ENCODE measurements around the gene CHTF8. TPM values are rescaled to one million over a fixed set of nuclear protein-coding genes. Genes with fewer than 3 reads are reported as not detected.

CHTF8 gene
- total and polyA plus RNA-seq, 4 experiments from 2014 or later: 141 to 231 (median 151) TPM

DNA sequence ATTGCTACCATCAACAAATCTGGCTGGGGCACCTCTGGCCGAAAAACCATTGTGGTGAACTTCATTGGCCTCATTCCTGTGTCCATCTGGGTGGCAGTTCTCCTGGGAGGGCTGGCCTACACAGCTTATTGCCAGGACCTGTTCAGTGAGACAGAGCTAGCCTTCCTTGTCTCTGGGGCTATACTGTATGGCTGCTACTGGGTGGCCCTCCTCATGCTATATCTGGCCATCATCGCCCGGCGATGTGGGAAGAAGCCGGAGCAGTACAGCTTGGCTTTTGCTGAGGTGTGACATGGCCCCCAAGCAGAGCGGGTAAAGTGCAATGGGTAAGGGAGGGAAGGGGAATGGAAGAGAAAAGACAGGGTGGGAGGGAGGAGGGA lies 17.4 kb downstream of the CHTF8 start:
- DNase-seq: no peak
- H3K36me3 ChIP-seq (ENCODE audit: insufficient read depth, low read length): peaks cover 46% of the 10 kb centered on the region
- Mint-ChIP-seq H3K27me3 (no peaks in the 10 kb centered on the region), H3K4me3 (no peak overlapping the region), H3K36me3 (peaks cover 41 to 58% of the 10 kb centered on the region in 2 donors), H3K9me3 (no peaks in the 10 kb centered on the region), H3K27ac (no peak overlapping the region), H3K4me1 (peaks cover 0 to 10% (median 3%) of the 10 kb centered on the region in 4 donors)
- no peak overlapping the region for H3K27ac ChIP-seq (ENCODE audit: low read depth, low read length)
- ChIA-PET POLR2A (ENCODE audit: partially characterized antibody) (no interaction called here), CTCF (ENCODE audit: partially characterized antibody) (interaction anchor here (6.8 kb wide), 1 partner anchor 8 kb away, joined by 54 read pairs; no protein-coding TSS in a partner anchor)
- no peaks in the 10 kb centered on the region for H3K27me3 ChIP-seq (ENCODE audit: insufficient read depth, low read length)
- H3K9me3 ChIP-seq (ENCODE audit: control insufficient read depth in 1 of 2, low read length in 2 of 2): no peaks in the 10 kb centered on the region
- H3K4me1 ChIP-seq (ENCODE audit: insufficient read depth, low read length): peaks cover 3% of the 10 kb centered on the region
- intact Hi-C loops (cut with micrococcal nuclease): no loop called here
- no peak overlapping the region for H3K4me3 ChIP-seq (ENCODE audit: low read length in 2 of 2)

DNA sequence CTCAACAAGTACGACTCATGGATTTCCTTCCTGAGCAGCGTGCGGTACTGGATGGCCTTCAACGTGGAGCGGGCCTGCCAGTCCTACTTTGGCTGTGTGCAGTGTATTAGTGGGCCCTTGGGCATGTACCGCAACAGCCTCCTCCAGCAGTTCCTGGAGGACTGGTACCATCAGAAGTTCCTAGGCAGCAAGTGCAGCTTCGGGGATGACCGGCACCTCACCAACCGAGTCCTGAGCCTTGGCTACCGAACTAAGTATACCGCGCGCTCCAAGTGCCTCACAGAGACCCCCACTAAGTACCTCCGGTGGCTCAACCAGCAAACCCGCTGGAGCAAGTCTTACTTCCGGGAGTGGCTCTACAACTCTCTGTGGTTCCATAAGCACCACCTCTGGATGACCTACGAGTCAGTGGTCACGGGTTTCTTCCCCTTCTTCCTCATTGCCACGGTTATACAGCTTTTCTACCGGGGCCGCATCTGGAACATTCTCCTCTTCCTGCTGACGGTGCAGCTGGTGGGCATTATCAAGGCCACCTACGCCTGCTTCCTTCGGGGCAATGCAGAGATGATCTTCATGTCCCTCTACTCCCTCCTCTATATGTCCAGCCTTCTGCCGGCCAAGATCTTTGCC lies 17.9 kb downstream of the CHTF8 start:
- H3K4me1 Mint-ChIP-seq: peaks cover 0 to 10% (median 3%) of the 10 kb centered on the region in 4 donors
- no peaks in the 10 kb centered on the region for H3K27me3 Mint-ChIP-seq
- H3K36me3 Mint-ChIP-seq: peaks cover 45 to 62% of the 10 kb centered on the region in 2 donors
- H3K36me3 ChIP-seq (ENCODE audit: insufficient read depth, low read length): peaks cover 41% of the 10 kb centered on the region
- no peak for DNase-seq
- H3K27ac Mint-ChIP-seq: no peak overlapping the region
- peak overlapping the region in 1 of 8 donors; percentile 1 for H3K4me3 Mint-ChIP-seq
- H3K27me3 ChIP-seq (ENCODE audit: insufficient read depth, low read length): no peaks in the 10 kb centered on the region
- no peaks in the 10 kb centered on the region for H3K9me3 ChIP-seq (ENCODE audit: control insufficient read depth in 1 of 2, low read length in 2 of 2)
- ChIA-PET CTCF (ENCODE audit: partially characterized antibody) (interaction anchor here (1.2 to 6.8 kb wide), 3 partner anchors 9 to 586 kb away, joined by 4 to 54 read pairs (median 4); no protein-coding TSS in a partner anchor), POLR2A (ENCODE audit: partially characterized antibody) (no interaction called here)
- intact Hi-C loops (cut with micrococcal nuclease): no loop called here
- no peak overlapping the region for H3K4me3 ChIP-seq (ENCODE audit: low read length in 2 of 2)
- no peaks in the 10 kb centered on the region for H3K9me3 Mint-ChIP-seq
- H3K4me1 ChIP-seq (ENCODE audit: insufficient read depth, low read length): peaks cover 3% of the 10 kb centered on the region
- no peak overlapping the region for H3K27ac ChIP-seq (ENCODE audit: low read depth, low read length)

DNA sequence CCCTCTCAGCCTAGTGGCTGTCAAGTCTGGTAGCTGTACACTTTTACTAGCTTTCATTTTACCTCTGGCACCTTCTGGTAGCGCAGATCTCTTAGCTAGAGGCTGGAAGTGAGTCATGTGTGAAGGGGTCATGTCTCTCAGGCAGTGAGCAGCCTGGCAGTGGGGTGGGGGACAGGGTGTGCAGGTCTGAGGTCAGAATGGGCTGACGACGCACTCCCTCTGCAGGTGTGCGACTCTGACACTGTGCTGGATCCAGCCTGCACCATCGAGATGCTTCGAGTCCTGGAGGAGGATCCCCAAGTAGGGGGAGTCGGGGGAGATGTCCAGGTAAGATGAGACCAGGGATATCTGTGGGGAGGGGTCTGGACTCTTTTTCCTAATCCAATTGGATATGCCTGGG lies 19.2 kb downstream of the CHTF8 start:
- Mint-ChIP-seq H3K9me3 (no peaks in the 10 kb centered on the region), H3K27me3 (peaks cover 2 to 6% of the 10 kb centered on the region in 2 donors)

DNA sequence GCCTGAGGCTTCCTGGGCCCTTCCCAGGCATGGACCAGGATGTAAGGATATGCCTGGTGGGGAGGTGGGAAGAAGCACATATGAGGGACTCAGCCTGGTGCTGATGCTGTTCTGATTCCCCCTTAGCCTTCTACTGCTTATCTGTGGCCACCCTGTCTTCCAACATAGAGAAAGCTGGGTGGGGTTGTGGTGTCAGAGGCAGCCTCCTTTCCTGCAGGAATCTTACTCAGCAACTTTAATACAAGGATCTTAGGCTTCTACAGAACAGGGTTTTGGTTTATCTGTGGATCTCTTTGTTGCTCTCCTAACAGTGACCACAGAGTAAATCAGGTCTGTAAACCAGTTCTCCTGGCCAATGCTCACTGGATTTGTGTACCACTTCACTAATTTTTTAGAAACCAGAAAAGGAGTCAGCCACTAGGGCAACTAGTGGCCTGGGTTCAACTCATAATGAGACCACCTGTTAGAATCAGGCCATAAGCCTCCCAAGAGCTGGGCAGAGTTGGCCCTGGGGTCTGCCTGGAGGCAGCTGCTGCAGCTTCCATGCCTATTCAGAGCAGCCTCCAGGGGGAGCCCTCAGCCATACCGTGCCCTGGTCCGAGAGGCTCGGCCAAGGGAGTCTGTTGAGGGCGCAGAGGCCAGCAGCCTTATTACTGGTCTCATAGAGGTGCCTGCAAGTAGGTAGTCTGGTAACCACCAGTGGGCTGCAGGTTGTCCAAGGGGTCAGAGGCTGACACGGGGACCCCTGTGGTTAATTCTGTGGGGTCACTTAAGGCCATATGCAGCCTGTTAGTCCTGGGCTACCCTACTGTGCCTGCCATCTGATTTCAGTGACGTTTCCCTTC lies 19.9 kb downstream of the CHTF8 start:
- DNase-seq: peak in 1 of 5 donors; percentile 34
- peaks cover 25% of the 10 kb centered on the region for H3K36me3 ChIP-seq (ENCODE audit: insufficient read depth, low read length)
- no peaks in the 10 kb centered on the region for H3K27me3 ChIP-seq (ENCODE audit: insufficient read depth, low read length)
- CTCF ChIA-PET (ENCODE audit: partially characterized antibody): interaction anchor here (0.6 to 6.8 kb wide), 7 partner anchors 11 to 176 kb away, joined by 3 to 54 read pairs (median 4); no protein-coding TSS in a partner anchor
- no peak overlapping the region for H3K27ac Mint-ChIP-seq
- H3K9me3 ChIP-seq (ENCODE audit: control insufficient read depth in 1 of 2, low read length in 2 of 2): no peaks in the 10 kb centered on the region
- POLR2A ChIA-PET (ENCODE audit: partially characterized antibody): no interaction called here
- intact Hi-C loops (cut with micrococcal nuclease): no loop called here
- H3K27me3 Mint-ChIP-seq: peaks cover 5 to 9% of the 10 kb centered on the region in 2 donors
- H3K4me1 Mint-ChIP-seq: peaks cover 0 to 12% (median 6%) of the 10 kb centered on the region in 4 donors
- no peak overlapping the region for H3K4me3 ChIP-seq (ENCODE audit: low read length in 2 of 2)
- peaks cover 39 to 47% of the 10 kb centered on the region in 2 donors for H3K36me3 Mint-ChIP-seq
- H3K4me3 Mint-ChIP-seq: no peak overlapping the region
- no peak overlapping the region for H3K27ac ChIP-seq (ENCODE audit: low read depth, low read length)
- H3K9me3 Mint-ChIP-seq: no peaks in the 10 kb centered on the region
- H3K4me1 ChIP-seq (ENCODE audit: insufficient read depth, low read length): peaks cover 8% of the 10 kb centered on the region

More for the DNA sequence above, 19.2 kb downstream of the CHTF8 start:
- POLR2A ChIA-PET (ENCODE audit: partially characterized antibody): no interaction called here
- no peak overlapping the region for H3K27ac Mint-ChIP-seq
- H3K4me3 ChIP-seq (ENCODE audit: low read length in 2 of 2): no peak overlapping the region
- H3K4me1 ChIP-seq (ENCODE audit: insufficient read depth, low read length): peaks cover 3% of the 10 kb centered on the region
- DNase-seq: no peak
- H3K9me3 ChIP-seq (ENCODE audit: control insufficient read depth in 1 of 2, low read length in 2 of 2): no peaks in the 10 kb centered on the region
- intact Hi-C loops (cut with micrococcal nuclease): no loop called here
- CTCF ChIA-PET (ENCODE audit: partially characterized antibody): interaction anchor here (0.9 to 6.8 kb wide), 7 partner anchors 10 to 584 kb away, joined by 3 to 54 read pairs (median 4); no protein-coding TSS in a partner anchor
- H3K4me1 Mint-ChIP-seq: peaks cover 1 to 11% (median 2%) of the 10 kb centered on the region in 4 donors
- H3K36me3 ChIP-seq (ENCODE audit: insufficient read depth, low read length): peaks cover 31% of the 10 kb centered on the region
- H3K4me3 Mint-ChIP-seq: no peak overlapping the region
- no peak overlapping the region for H3K27ac ChIP-seq (ENCODE audit: low read depth, low read length)
- H3K36me3 Mint-ChIP-seq: peaks cover 44 to 54% of the 10 kb centered on the region in 2 donors
- H3K27me3 ChIP-seq (ENCODE audit: insufficient read depth, low read length): no peaks in the 10 kb centered on the region

DNA sequence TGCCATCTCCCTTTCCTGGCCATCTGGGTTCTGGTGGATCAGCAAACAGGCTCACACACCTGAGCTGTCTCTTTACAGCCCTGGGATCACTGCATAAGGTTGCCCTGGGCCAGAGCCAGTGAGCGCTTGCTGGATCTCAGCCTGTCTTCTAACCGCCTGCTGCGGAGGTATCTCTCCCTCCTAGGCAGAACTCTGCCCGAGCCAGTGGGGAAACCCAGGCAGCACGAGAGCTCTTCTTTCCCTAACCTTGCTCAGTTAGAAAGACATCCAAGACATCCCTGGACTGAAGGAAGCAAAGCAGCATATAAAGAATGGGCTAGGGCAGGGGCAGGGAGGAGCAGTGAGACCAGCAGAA lies 20.5 kb downstream of the CHTF8 start:
- Mint-ChIP-seq H3K36me3 (peaks cover 38 to 46% of the 10 kb centered on the region in 2 donors), H3K9me3 (no peaks in the 10 kb centered on the region), H3K4me1 (peaks cover 0 to 17% (median 8%) of the 10 kb centered on the region in 4 donors), H3K4me3 (no peak overlapping the region), H3K27me3 (peaks cover 6 to 13% of the 10 kb centered on the region in 2 donors), H3K27ac (no peak overlapping the region)
- DNase-seq: no peak
- CTCF ChIA-PET (ENCODE audit: partially characterized antibody): interaction anchor here (6.8 kb wide), 1 partner anchor 11 kb away, joined by 54 read pairs; no protein-coding TSS in a partner anchor
- intact Hi-C loops (cut with micrococcal nuclease): no loop called here
- no peak overlapping the region for H3K27ac ChIP-seq (ENCODE audit: low read depth, low read length)
- no peaks in the 10 kb centered on the region for H3K9me3 ChIP-seq (ENCODE audit: control insufficient read depth in 1 of 2, low read length in 2 of 2)
- H3K36me3 ChIP-seq (ENCODE audit: insufficient read depth, low read length): peaks cover 22% of the 10 kb centered on the region
- peaks cover 5% of the 10 kb centered on the region for H3K27me3 ChIP-seq (ENCODE audit: insufficient read depth, low read length)
- POLR2A ChIA-PET (ENCODE audit: partially characterized antibody): no interaction called here
- no peak overlapping the region for H3K4me3 ChIP-seq (ENCODE audit: low read length in 2 of 2)
- peaks cover 14% of the 10 kb centered on the region for H3K4me1 ChIP-seq (ENCODE audit: insufficient read depth, low read length)

DNA sequence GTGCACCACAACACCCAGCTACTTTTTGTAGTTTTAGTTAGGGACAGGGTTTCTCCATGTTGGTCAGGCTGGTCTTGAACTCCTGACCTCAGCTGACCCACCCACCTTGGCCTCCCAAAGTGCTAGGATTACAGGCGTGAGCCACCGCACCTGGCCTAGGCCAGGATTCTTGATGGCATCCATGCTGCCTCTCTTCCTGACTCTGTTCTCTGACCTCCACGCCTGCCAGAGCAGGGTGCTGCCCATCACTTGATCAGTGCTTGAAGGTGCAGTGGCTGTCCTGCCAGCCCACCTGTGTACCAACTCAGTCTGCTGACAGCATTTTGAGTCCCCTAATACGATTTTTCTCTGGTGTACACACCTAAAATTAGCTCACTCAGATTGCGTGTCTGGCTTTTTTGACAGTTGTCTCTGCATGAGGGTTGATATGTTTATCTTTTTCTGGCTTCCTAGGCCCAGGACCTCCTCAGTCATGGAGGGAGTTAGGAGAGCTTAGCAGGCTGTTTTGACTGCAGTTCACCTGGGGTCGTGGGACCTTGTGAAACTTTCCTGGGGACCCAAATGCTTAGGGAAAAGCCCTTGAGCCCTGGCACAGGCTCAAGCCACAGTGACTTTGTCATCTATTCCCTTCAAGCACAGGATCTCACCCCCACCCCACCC lies 21.0 kb downstream of the CHTF8 start:
- POLR2A ChIA-PET (ENCODE audit: partially characterized antibody): no interaction called here
- CTCF ChIA-PET (ENCODE audit: partially characterized antibody): interaction anchor here (0.7 to 6.8 kb wide), 2 partner anchors 12 to 30 kb away, joined by 3 to 54 read pairs; no protein-coding TSS in a partner anchor
- peaks cover 35 to 44% of the 10 kb centered on the region in 2 donors for H3K36me3 Mint-ChIP-seq

More for the DNA sequence above, 21.0 kb downstream of the CHTF8 start:
- H3K4me3 ChIP-seq (ENCODE audit: low read length in 2 of 2): no peak overlapping the region
- Mint-ChIP-seq H3K4me1 (peaks cover 0 to 19% (median 10%) of the 10 kb centered on the region in 4 donors), H3K9me3 (no peaks in the 10 kb centered on the region), H3K27ac (peak overlapping the region in 1 of 7 donors; percentile 64), H3K27me3 (peaks cover 6 to 15% of the 10 kb centered on the region in 2 donors), H3K4me3 (no peak overlapping the region)
- H3K27ac ChIP-seq (ENCODE audit: low read depth, low read length): no peak overlapping the region
- H3K4me1 ChIP-seq (ENCODE audit: insufficient read depth, low read length): peaks cover 19% of the 10 kb centered on the region
- no peaks in the 10 kb centered on the region for H3K9me3 ChIP-seq (ENCODE audit: control insufficient read depth in 1 of 2, low read length in 2 of 2)
- peaks cover 9% of the 10 kb centered on the region for H3K27me3 ChIP-seq (ENCODE audit: insufficient read depth, low read length)
- intact Hi-C loops (cut with micrococcal nuclease): no loop called here
- no peak for DNase-seq
- H3K36me3 ChIP-seq (ENCODE audit: insufficient read depth, low read length): peaks cover 19% of the 10 kb centered on the region

All from CD4-positive, alpha-beta memory T cell (primary cell).